ENCODE measurements around the gene BMPR1A. TPM values are rescaled to one million over a fixed set of nuclear protein-coding genes. Genes with fewer than 3 reads are reported as not detected.
"Not testable (repeated sequence)": the region's sequence is repeated elsewhere in the genome, so short reads cannot be mapped to it uniquely, and the experiment has no call there.

Gene BMPR1A
- total RNA-seq, 4 donors from 2014 or later: 26.5 to 44.9 (median 37.1) TPM

DNA sequence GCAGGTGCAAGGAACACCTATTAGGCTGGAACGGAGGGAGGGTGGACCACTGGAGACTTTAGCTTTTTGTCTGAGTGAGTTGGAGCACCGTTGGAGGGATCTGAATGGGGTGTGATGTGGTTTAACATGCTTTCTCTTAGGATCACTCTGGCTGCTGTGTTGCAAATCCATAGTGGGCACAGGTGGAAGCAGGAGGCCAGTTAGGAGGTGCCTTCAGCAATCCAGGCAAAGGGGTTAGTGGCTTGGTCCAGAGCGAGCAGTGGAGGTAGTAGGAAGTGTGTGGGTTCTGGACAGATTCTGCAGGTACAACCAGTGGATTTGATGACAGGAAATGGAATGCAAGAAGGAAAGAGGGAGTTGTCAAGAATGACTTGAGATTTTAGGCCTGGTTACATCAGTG, 106.0 kb downstream of the BMPR1A start:
- DNase-seq (ENCODE audit: low spot score) (no peak), ATAC-seq (ENCODE audit: low FRiP score) (no peak)
- no peak for TF ChIP-seq CTCF (IDR thresholded peaks at IDR 0.05)

DNA sequence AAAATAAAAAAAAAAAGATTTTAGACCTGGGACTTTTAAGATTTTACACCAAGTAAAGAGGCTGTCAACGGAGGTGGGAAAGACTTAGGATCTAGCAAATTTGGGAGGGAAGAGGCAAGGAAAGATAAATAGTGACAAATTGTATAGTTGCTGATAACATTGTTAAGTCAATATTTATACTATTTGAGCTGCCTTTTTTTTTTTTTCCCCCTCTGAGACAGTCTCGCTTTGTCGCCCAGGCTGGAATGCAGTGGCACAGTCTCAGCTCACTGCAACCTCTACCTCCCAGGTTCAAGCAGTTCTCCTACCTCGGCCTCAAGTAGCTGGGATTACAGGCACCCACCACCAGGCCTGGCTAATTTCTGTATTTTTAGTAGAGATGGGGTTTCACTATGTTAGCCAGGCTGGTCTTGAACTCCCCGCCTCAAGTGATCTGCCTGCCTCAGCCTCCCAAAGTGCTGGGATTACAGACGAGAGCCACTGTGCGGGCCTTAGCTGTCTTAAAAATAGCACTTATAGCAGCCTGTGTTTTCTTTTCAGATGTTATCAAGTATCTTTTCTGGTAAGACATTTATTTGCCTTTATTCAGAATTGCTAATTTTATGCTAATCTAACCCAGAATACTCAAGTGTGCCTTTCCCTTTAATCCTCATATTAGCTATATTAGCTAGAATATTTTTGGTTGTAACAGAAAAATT, 106.5 kb downstream of the BMPR1A start:
- no peak for ATAC-seq (ENCODE audit: low FRiP score)
- DNase-seq (ENCODE audit: low spot score): no peak
- no peak for TF ChIP-seq CTCF (IDR thresholded peaks at IDR 0.05)

GRCh38 chr10:86863484-86863842, 107.0 kb downstream of the BMPR1A start:
- TF ChIP-seq CTCF (IDR thresholded peaks at IDR 0.05): no peak
- DNase-seq (ENCODE audit: low spot score): no peak
- no peak for ATAC-seq (ENCODE audit: low FRiP score)

- DNase-seq (ENCODE audit: low spot score); ATAC-seq (ENCODE audit: low FRiP score): not testable (repeated sequence)
Measured at GRCh38 chr10:86865011-86865811, 108.8 kb downstream of the BMPR1A start.

GRCh38 chr10:86867149-86867548, 110.7 kb downstream of the BMPR1A start:
- no peak for DNase-seq (ENCODE audit: low spot score)
- no peak for ATAC-seq (ENCODE audit: low FRiP score)
- TF ChIP-seq CTCF (IDR thresholded peaks at IDR 0.05): no peak

- ATAC-seq (ENCODE audit: low FRiP score): no peak
- no peak for TF ChIP-seq CTCF (IDR thresholded peaks at IDR 0.05)
- DNase-seq (ENCODE audit: low spot score): no peak
Measured at GRCh38 chr10:86868353-86868752, 111.9 kb downstream of the BMPR1A start.

DNA sequence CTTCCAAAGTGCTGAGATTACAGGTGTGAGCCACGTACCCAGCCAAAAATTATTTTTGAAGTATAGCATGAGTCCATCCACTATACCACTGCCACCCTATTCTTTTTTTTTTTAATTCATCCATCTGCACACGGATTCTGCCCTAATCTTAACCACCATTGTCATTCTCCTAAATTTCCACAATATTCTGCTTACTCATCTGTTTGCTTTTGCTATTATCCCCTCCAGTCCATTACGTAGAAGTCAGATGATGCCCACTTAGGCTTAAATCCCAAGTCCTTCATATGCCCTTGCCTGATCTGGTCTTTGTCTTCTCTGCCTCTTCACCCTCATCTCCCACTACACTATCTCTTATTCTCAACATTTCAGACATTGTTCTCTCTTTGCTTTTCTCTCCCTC, 114.3 kb downstream of the BMPR1A start:
- TF ChIP-seq CTCF (IDR thresholded peaks at IDR 0.05): no peak
- ATAC-seq (ENCODE audit: low FRiP score) (no peak), DNase-seq (ENCODE audit: low spot score) (no peak)
